GM23248 (cell line): Measurements from ENCODE around the gene KDM3A. TPM values are rescaled to one million over a fixed set of nuclear protein-coding genes. Genes with fewer than 3 reads are reported as not detected.

Experiments used
- DNase-seq: peaks from one replicate; pipeline ENCODE4 v3.0.0-alpha.2; 2015
- H2AFZ ChIP-seq: fragments of 200-600 bp; sonication (generic); 2 replicates; pipeline ENCODE4 v1.6.1; 2016; ENCODE audit warnings: antibody characterized with exemption
- H3F3A ChIP-seq: fragments of 200-600 bp; sonication (generic); 2 replicates; pipeline ENCODE4 v1.6.1; 2016; ENCODE audit warnings: mild to moderate bottlenecking, antibody characterized with exemption, mixed run types; ENCODE audit not compliant: insufficient read depth
- H3K27ac ChIP-seq: fragments of 200-600 bp; sonication (generic); 2 replicates; pipeline ENCODE4 v1.5.1; 2016; ENCODE audit warnings: mild to moderate bottlenecking
- H3K27me3 ChIP-seq: fragments of 200-600 bp; sonication (generic); replicated peaks from 2 replicates; pipeline ENCODE4 v1.6.1; 2016; ENCODE audit warnings: mild to moderate bottlenecking; ENCODE audit not compliant: insufficient read depth
- H3K36me3 ChIP-seq: fragments of 200-600 bp; sonication (generic); 2 replicates; pipeline ENCODE4 v1.6.1; 2016; ENCODE audit warnings: low read depth, mild to moderate bottlenecking
- H3K4me1 ChIP-seq: fragments of 200-600 bp; sonication (generic); 2 replicates; pipeline ENCODE4 v1.6.1; 2016; ENCODE audit warnings: mild to moderate bottlenecking; ENCODE audit not compliant: insufficient read depth
- H3K4me2 ChIP-seq: fragments of 200-600 bp; sonication (generic); one replicate; pipeline ENCODE4 v1.6.1; 2016; ENCODE audit warnings: mild to moderate bottlenecking; ENCODE audit not compliant: unreplicated experiment
- H3K4me3 ChIP-seq: fragments of 200-600 bp; sonication (generic); 2 replicates; pipeline ENCODE4 v1.5.1; 2016; ENCODE audit warnings: mild to moderate bottlenecking
- H3K79me2 ChIP-seq: fragments of 200-600 bp; sonication (generic); 2 replicates; pipeline ENCODE4 v1.6.1; 2016; ENCODE audit warnings: mild to moderate bottlenecking; ENCODE audit not compliant: insufficient read depth
- H3K9ac ChIP-seq: fragments of 200-600 bp; sonication (generic); 2 replicates; pipeline ENCODE4 v1.6.1; 2016; ENCODE audit warnings: mild to moderate bottlenecking
- H3K9me2 ChIP-seq: fragments of 200-600 bp; sonication (generic); 2 replicates; pipeline ENCODE4 v1.6.1; 2016; ENCODE audit warnings: mixed run types, mild to moderate bottlenecking, moderate library complexity; ENCODE audit not compliant: insufficient read depth
- H3K9me3 ChIP-seq: fragments of 200-600 bp; sonication (generic); one replicate; pipeline ENCODE4 v1.6.1; 2017; ENCODE audit warnings: low read depth
- H4K20me1 ChIP-seq: fragments of 200-600 bp; sonication (generic); 2 replicates; pipeline ENCODE4 v1.6.0; 2016; ENCODE audit not compliant: insufficient read depth
- EZH2 ChIP-seq: fragments of 200-600 bp; sonication (generic); IDR thresholded peaks from 2 replicates; pipeline ENCODE4 v1.6.1; 2018; ENCODE audit warnings: antibody characterized with exemption, mild to moderate bottlenecking; ENCODE audit not compliant: insufficient read depth, poor library complexity, severe bottlenecking
- EZH2phosphoT487 ChIP-seq: fragments of 200-600 bp; sonication (generic); IDR thresholded peaks from 2 replicates; pipeline ENCODE4 v1.6.1; 2018; ENCODE audit warnings: antibody characterized with exemption, moderate library complexity, mild to moderate bottlenecking, low read depth; ENCODE audit not compliant: insufficient read depth
- WGBS, 2 experiments: methylation state at CpG; one replicate each; pipeline ENCODE4 v1.1.6; 2015 to 2017; ENCODE audit warnings: low lambda C conversion rate in 2 of 2, low coverage in 1 of 2; ENCODE audit errors: missing lambda C conversion rate in 2 of 2; 5-methylcytosine and 5-hydroxymethylcytosine counted together
- in situ Hi-C: fragments of 300-500 bp; cut with MboI; formaldehyde crosslinking; loops from 2 replicates; pipeline ENCODE4 v1.15.0; 2020
- polyA plus RNA-seq: library from polyadenylated mRNA; unstranded; fragments of >200 nt; fragmentation: Nextera tagmentation; extraction: Ambion mirVana; gene quantifications from 2 replicates; pipeline ENCODE4 v1.2.1, GENCODE V29; 2016
- total RNA-seq: library from RNA; depleted of rRNA; stranded (reverse); fragments of >200 nt; shearing (Covaris generic); gene quantifications from 2 replicates; pipeline ENCODE4 v1.2.3, GENCODE V29; 2014

Gene KDM3A
- total and polyA plus RNA-seq, 2 experiments from 2014 or later: 14.6 to 24.4 TPM

GRCh38 chr2:86466306-86466705 is 25.1 kb downstream of the KDM3A start:
- 97 to 100% methylated on average over 1 of the region's 1 CpG for WGBS, 2 experiments
- peaks cover 84% of the 10 kb centered on the region for H3K36me3 ChIP-seq
- H3K4me2 ChIP-seq: no peak overlapping the region
- in situ Hi-C loops: no loop called here
- H3K27me3 ChIP-seq: no peaks in the 10 kb centered on the region
- DNase-seq: no peak
- no peak overlapping the region for H3K4me3 ChIP-seq
- no peaks in the 10 kb centered on the region for H3K9me3 ChIP-seq
- H3K79me2 ChIP-seq: peaks cover 90% of the 10 kb centered on the region
- no peaks in the 10 kb centered on the region for H3K4me1 ChIP-seq
- TF ChIP-seq EZH2: no peak
- no peak for TF ChIP-seq EZH2phosphoT487
- H4K20me1 ChIP-seq: no peaks in the 10 kb centered on the region
- H3K9me2 ChIP-seq: no peaks in the 10 kb centered on the region
- H3K27ac ChIP-seq: no peak overlapping the region
- no peak overlapping the region for H3K9ac ChIP-seq
- H3F3A ChIP-seq: peaks cover 14% of the 10 kb centered on the region; the same call in 1 of the 2 replicates
- H2AFZ ChIP-seq: no peak overlapping the region

GRCh38 chr2:86468162-86469033 is 27.2 kb downstream of the KDM3A start:
- Histone ChIP-seq H3K4me2 (no peak overlapping the region), H3K27ac (no peak overlapping the region), H3K9me2 (no peaks in the 10 kb centered on the region), H3K9ac (no peak overlapping the region), H3K4me3 (no peak overlapping the region), H3F3A (peaks cover 20% of the 10 kb centered on the region; the same call in 1 of the 2 replicates), H4K20me1 (no peaks in the 10 kb centered on the region), H3K27me3 (no peaks in the 10 kb centered on the region), H2AFZ (no peak overlapping the region), H3K4me1 (no peaks in the 10 kb centered on the region), H3K79me2 (peaks cover 85% of the 10 kb centered on the region), H3K9me3 (no peaks in the 10 kb centered on the region), H3K36me3 (peaks cover 89% of the 10 kb centered on the region)
- 92 to 94% methylated on average over 7 of the region's 7 CpGs for WGBS, 2 experiments
- no peak for DNase-seq
- TF ChIP-seq EZH2 (no peak), EZH2phosphoT487 (no peak)
- in situ Hi-C loops: no loop called here

GRCh38 chr2:86470890-86471289 is 29.7 kb downstream of the KDM3A start:
- no peak overlapping the region for H3K4me2 ChIP-seq
- H3K36me3 ChIP-seq: peaks cover 82% of the 10 kb centered on the region
- no peak overlapping the region for H3K4me3 ChIP-seq
- no peak for TF ChIP-seq EZH2phosphoT487
- TF ChIP-seq EZH2: no peak
- peaks cover 6% of the 10 kb centered on the region; the same call in 1 of the 2 replicates for H4K20me1 ChIP-seq
- in situ Hi-C loops: no loop called here
- peaks cover 76% of the 10 kb centered on the region for H3K79me2 ChIP-seq
- 90 to 100% methylated on average over 1 of the region's 1 CpG for WGBS, 2 experiments
- H3K9me2 ChIP-seq: no peaks in the 10 kb centered on the region
- peaks cover 32% of the 10 kb centered on the region for H3F3A ChIP-seq
- no peak overlapping the region for H3K9ac ChIP-seq
- H3K9me3 ChIP-seq: no peaks in the 10 kb centered on the region
- H2AFZ ChIP-seq: no peak overlapping the region
- no peak overlapping the region for H3K27ac ChIP-seq
- H3K4me1 ChIP-seq: peaks cover 8% of the 10 kb centered on the region
- DNase-seq: no peak
- H3K27me3 ChIP-seq: no peaks in the 10 kb centered on the region

GRCh38 chr2:86471637-86472036 is 30.5 kb downstream of the KDM3A start:
- no peak overlapping the region for H3K4me3 ChIP-seq
- H2AFZ ChIP-seq: no peak overlapping the region
- H3K4me2 ChIP-seq: no peak overlapping the region
- no peaks in the 10 kb centered on the region for H3K27me3 ChIP-seq
- TF ChIP-seq EZH2: no peak
- TF ChIP-seq EZH2phosphoT487: no peak
- 96 to 98% methylated on average over 6 of the region's 6 CpGs for WGBS, 2 experiments
- in situ Hi-C loops: no loop called here
- H3K9ac ChIP-seq: no peak overlapping the region
- H4K20me1 ChIP-seq: peaks cover 11% of the 10 kb centered on the region; the same call in 1 of the 2 replicates
- H3K36me3 ChIP-seq: peaks cover 75% of the 10 kb centered on the region
- H3K79me2 ChIP-seq: peaks cover 71% of the 10 kb centered on the region
- DNase-seq: no peak
- H3K27ac ChIP-seq: no peak overlapping the region
- no peaks in the 10 kb centered on the region for H3K9me3 ChIP-seq
- no peaks in the 10 kb centered on the region for H3K9me2 ChIP-seq
- peaks cover 29% of the 10 kb centered on the region for H3F3A ChIP-seq
- H3K4me1 ChIP-seq: peaks cover 15% of the 10 kb centered on the region

- H3K4me1 ChIP-seq: peaks cover 42% of the 10 kb centered on the region
- no peak overlapping the region for H3K4me3 ChIP-seq
- H3K9me2 ChIP-seq: no peaks in the 10 kb centered on the region
- in situ Hi-C loops: no loop called here
- H3K36me3 ChIP-seq: peaks cover 68% of the 10 kb centered on the region
- no peaks in the 10 kb centered on the region for H3K27me3 ChIP-seq
- no peak overlapping the region for H2AFZ ChIP-seq
- H3K9me3 ChIP-seq: no peaks in the 10 kb centered on the region
- TF ChIP-seq EZH2 (no peak), EZH2phosphoT487 (no peak)
- peak overlapping the region; percentile 56 for H3K27ac ChIP-seq
- peaks cover 46% of the 10 kb centered on the region for H3F3A ChIP-seq
- H4K20me1 ChIP-seq: peaks cover 13% of the 10 kb centered on the region; the same call in 1 of the 2 replicates
- 0 out of 2 replicates have a peak overlapping the region, but pooled peaks have one; percentile 3 for H3K9ac ChIP-seq
- H3K79me2 ChIP-seq: peaks cover 30% of the 10 kb centered on the region
- peak overlapping the region; percentile 61 for H3K4me2 ChIP-seq
- DNase-seq: peak; percentile 84
These were observed 34.9 kb downstream of the KDM3A start for GRCh38 chr2:86476092-86476491.
